Fibroblast of lung (primary cell): ENCODE measurements around the gene BORCS6. TPM values are rescaled to one million over a fixed set of nuclear protein-coding genes. Genes with fewer than 3 reads are reported as not detected.

ENCODE experiments used
- DNase-seq, 2 donors: peaks; one replicate each; pipeline versions ENCODE4 v3.0.0 to v3.0.0-alpha.2; 2010; ENCODE audit warnings: low read depth in 2 of 2
- H2AFZ ChIP-seq: 2 replicates; pipeline ENCODE4 v1.5.1; 2012; ENCODE audit warnings: low read length, control low read depth, inconsistent platforms
- H3K27ac ChIP-seq: 2 replicates; pipeline ENCODE4 v1.5.1; 2011; ENCODE audit warnings: low read length, control low read depth; ENCODE audit not compliant: insufficient read depth
- H3K27me3 ChIP-seq: 2 replicates; pipeline ENCODE4 v1.5.1; 2011; ENCODE audit warnings: mild to moderate bottlenecking, low read length; ENCODE audit not compliant: control insufficient read depth, insufficient read depth
- H3K36me3 ChIP-seq: 2 replicates; pipeline ENCODE4 v1.5.1; 2011; ENCODE audit warnings: low read length; ENCODE audit not compliant: control insufficient read depth, insufficient read depth
- H3K4me1 ChIP-seq: 2 replicates; pipeline ENCODE4 v1.5.1; 2011; ENCODE audit warnings: low read length; ENCODE audit not compliant: control insufficient read depth, insufficient read depth; ENCODE audit errors: extremely low read depth
- H3K4me2 ChIP-seq: 2 replicates; pipeline ENCODE4 v1.5.1; 2011; ENCODE audit warnings: low read length, control low read depth; ENCODE audit not compliant: insufficient read depth; ENCODE audit errors: extremely low read depth
- H3K4me3 ChIP-seq, 4 experiments: fragments of 200-600 bp in 1 of 4; sonication (generic) in 1 of 4; replicated peaks in 1 of 4; 2 replicates each; pipeline ENCODE4 v1.5.1; 2011 to 2016; ENCODE audit warnings: low read length in 4 of 4, low read depth in 3 of 4, mild to moderate bottlenecking in 3 of 4, control low read depth in 2 of 4, inconsistent platforms in 1 of 4, mixed read lengths in 1 of 4; ENCODE audit not compliant: insufficient read depth in 1 of 4; ENCODE audit errors: control extremely low read depth in 1 of 4
- H3K79me2 ChIP-seq: 2 replicates; pipeline ENCODE4 v1.5.1; 2012; ENCODE audit warnings: mild to moderate bottlenecking, low read length, inconsistent platforms; ENCODE audit not compliant: control insufficient read depth, insufficient read depth
- H3K9ac ChIP-seq: 2 replicates; pipeline ENCODE4 v1.5.1; 2011; ENCODE audit warnings: mild to moderate bottlenecking, low read length, control low read depth; ENCODE audit not compliant: insufficient read depth
- H3K9me3 ChIP-seq: 2 replicates; pipeline ENCODE4 v1.5.1; 2012; ENCODE audit warnings: low read depth, low read length; ENCODE audit not compliant: control insufficient read depth, insufficient read depth
- H4K20me1 ChIP-seq: 2 replicates; pipeline ENCODE4 v1.5.1; 2011; ENCODE audit warnings: low read length; ENCODE audit not compliant: control insufficient read depth, insufficient read depth; ENCODE audit errors: extremely low read depth
- CTCF ChIP-seq, 2 donors: IDR thresholded peaks in 1 of 2; conservative IDR thresholded peaks in 1 of 2; 1 replicate in 1 of 2; 2 replicates in 1 of 2; pipeline ENCODE4 v1.5.1; 2011 to 2012; ENCODE audit warnings: low read length in 2 of 2, control low read depth in 1 of 2, inconsistent platforms in 1 of 2, low read depth in 1 of 2, mild to moderate bottlenecking in 1 of 2
- EZH2 ChIP-seq: IDR thresholded peaks from 2 replicates; pipeline ENCODE4 v1.5.1; 2012; ENCODE audit warnings: low read length, control low read depth, mild to moderate bottlenecking; ENCODE audit errors: missing control alignments
- polyA plus RNA-seq, 2 donors: library from polyadenylated mRNA; depleted of rRNA in 1 of 2; stranded (reverse) in 1 of 2; unstranded in 1 of 2; fragments of >200 nt; gene quantifications; 2 replicates each; pipeline ENCODE4 v1.2.1, GENCODE V29; 2011 to 2012; ENCODE audit warnings: missing spikeins in 1 of 2
- total RNA-seq: library from RNA; depleted of rRNA; stranded (reverse); fragments of >200 nt; gene quantifications from 2 replicates; pipeline ENCODE4 v1.2.1, GENCODE V29; 2014

BORCS6 gene
- total and polyA plus RNA-seq, 2 donors (not counting 1 experiment from before 2014, with no cell fraction given), result 2.9 to 11.4 TPM

GRCh38 chr17:8141045-8141444, 48.9 kb downstream of the BORCS6 start:
- H3K27me3 ChIP-seq, result no peaks in the 10 kb centered on the region
- H3K79me2 ChIP-seq, result no peaks in the 10 kb centered on the region
- no peak overlapping the region for H3K27ac ChIP-seq
- no peak for TF ChIP-seq EZH2
- no peak for TF ChIP-seq CTCF (conservative IDR thresholded peaks at IDR 0.05 in 1 of 2, IDR thresholded peaks at IDR 0.05 in 1 of 2; ENCODE audit: low read depth in 1 of 2, low read length in 2 of 2)
- H4K20me1 ChIP-seq, result no peaks in the 10 kb centered on the region
- no peaks in the 10 kb centered on the region for H3K9me3 ChIP-seq
- H3K9ac ChIP-seq, result no peak overlapping the region
- H2AFZ ChIP-seq, result no peak overlapping the region
- H3K4me2 ChIP-seq, result no peak overlapping the region
- H3K36me3 ChIP-seq, result peaks cover 21% of the 10 kb centered on the region
- H3K4me3 ChIP-seq, result no peak overlapping the region
- H3K4me1 ChIP-seq, result peaks cover 8% of the 10 kb centered on the region
- no peak for DNase-seq

GRCh38 chr17:8140065-8141029, 49.6 kb downstream of the BORCS6 start:
- TF ChIP-seq EZH2 (no peak), CTCF (conservative IDR thresholded peaks at IDR 0.05 in 1 of 2, IDR thresholded peaks at IDR 0.05 in 1 of 2; ENCODE audit: low read depth in 1 of 2, low read length in 2 of 2) (no peak)
- Histone ChIP-seq H3K79me2 (no peaks in the 10 kb centered on the region), H3K4me1 (peaks cover 8% of the 10 kb centered on the region), H3K27ac (no peak overlapping the region), H3K27me3 (no peaks in the 10 kb centered on the region), H3K4me2 (no peak overlapping the region), H3K9me3 (no peaks in the 10 kb centered on the region), H3K4me3 (no peak overlapping the region), H3K9ac (no peak overlapping the region), H2AFZ (no peak overlapping the region), H3K36me3 (peaks cover 19% of the 10 kb centered on the region), H4K20me1 (no peaks in the 10 kb centered on the region)
- no peak for DNase-seq

- H3K4me2 ChIP-seq, result peak overlapping the region; percentile 75
- H4K20me1 ChIP-seq, result no peaks in the 10 kb centered on the region
- H3K79me2 ChIP-seq, result no peaks in the 10 kb centered on the region
- H3K9me3 ChIP-seq, result no peaks in the 10 kb centered on the region
- DNase-seq, result peak; percentile 94 to 98
- peak overlapping the region; percentile 46 to 65 (median 52) for H3K4me3 ChIP-seq
- peaks cover 16% of the 10 kb centered on the region for H3K36me3 ChIP-seq
- H3K9ac ChIP-seq, result peak overlapping the region; percentile 33
- TF ChIP-seq EZH2 (no peak), CTCF (conservative IDR thresholded peaks at IDR 0.05 in 1 of 2, IDR thresholded peaks at IDR 0.05 in 1 of 2; ENCODE audit: low read depth in 1 of 2, low read length in 2 of 2) (peak; percentile 80 to 83)
- H2AFZ ChIP-seq, result peak overlapping the region; percentile 57
- H3K27ac ChIP-seq, result peak overlapping the region; percentile 89
- no peaks in the 10 kb centered on the region for H3K27me3 ChIP-seq
- H3K4me1 ChIP-seq, result peaks cover 8% of the 10 kb centered on the region
Measured at GRCh38 chr17:8138672-8139371, 51.2 kb downstream of the BORCS6 start.
